ENCODE data around the gene PLVAP. TPM values are rescaled to one million over a fixed set of nuclear protein-coding genes. Genes with fewer than 3 reads are reported as not detected.
A peak's percentile ranks its signal among the peaks of the same experiment; 100 is the strongest.

Gene PLVAP
- total RNA-seq, 2 experiments from 2014 or later = 0.68 TPM; not detected in 1

GRCh38 chr19:17309965-17310461, 67.1 kb downstream of the PLVAP start:
- peak overlapping the region; percentile 99 for H3K27ac Mint-ChIP-seq
- peak overlapping the region; percentile 99 for H3K4me3 Mint-ChIP-seq
- POLR2A ChIA-PET = interaction anchor here (0.8 to 3.8 kb wide), 10 partner anchors 11 to 95 kb away, joined by 3 to 45 read pairs (median 4); partner anchors contain the start of genes ANO8, BST2 and GTPBP3
- H3K9me3 Mint-ChIP-seq = no peaks in the 10 kb centered on the region
- no peaks in the 10 kb centered on the region for H3K36me3 Mint-ChIP-seq
- ATAC-seq (ENCODE audit: low read depth) = no peak
- DNase-seq = no peak
- H3K27me3 Mint-ChIP-seq = no peaks in the 10 kb centered on the region
- H3K4me1 Mint-ChIP-seq = peaks cover 26% of the 10 kb centered on the region

- Mint-ChIP-seq H3K27ac (peak within 1 kb of the TSS; percentile 99), H3K36me3 (no peaks in the 10 kb centered on the region), H3K9me3 (no peaks in the 10 kb centered on the region), H3K27me3 (no peaks in the 10 kb centered on the region), H3K4me1 (peaks cover 30% of the 10 kb centered on the region), H3K4me3 (peak within 1 kb of the TSS; percentile 99)
- ATAC-seq (ENCODE audit: low read depth) (peak; percentile 75), DNase-seq (peak; percentile 92)
- POLR2A ChIA-PET = interaction anchor here (0.6 to 3.8 kb wide), 18 partner anchors 10 to 545 kb away, joined by 3 to 45 read pairs (median 4); partner anchors contain the start of genes ANO8, BST2, FCHO1 and GTPBP3
These were observed 67.8 kb downstream of the PLVAP start, which contains the start of gene DDA1 for GRCh38 chr19:17309198-17309964. DDA1 (plus strand) TSS chr19:17309563; CDS start chr19:17309655, 92 bp downstream.

GRCh38 chr19:17307876-17308377, 69.2 kb downstream of the PLVAP start:
- H3K27me3 Mint-ChIP-seq = no peaks in the 10 kb centered on the region
- no peak overlapping the region for H3K27ac Mint-ChIP-seq
- POLR2A ChIA-PET = interaction anchor here (2.6 to 3.8 kb wide), 3 partner anchors 16 to 26 kb away, joined by 14 to 45 read pairs (median 26); partner anchors contain the start of gene ANO8
- H3K36me3 Mint-ChIP-seq = no peaks in the 10 kb centered on the region
- H3K4me1 Mint-ChIP-seq = peaks cover 36% of the 10 kb centered on the region
- peak overlapping the region; percentile 26 for H3K4me3 Mint-ChIP-seq
- ATAC-seq (ENCODE audit: low read depth) (no peak), DNase-seq (no peak)
- H3K9me3 Mint-ChIP-seq = no peaks in the 10 kb centered on the region

GRCh38 chr19:17306285-17306714, 70.8 kb downstream of the PLVAP start:
- no peak for ATAC-seq (ENCODE audit: low read depth)
- Mint-ChIP-seq H3K9me3 (no peaks in the 10 kb centered on the region), H3K4me1 (peaks cover 39% of the 10 kb centered on the region), H3K36me3 (peaks cover 1% of the 10 kb centered on the region), H3K4me3 (peak overlapping the region; percentile 91), H3K27ac (peak overlapping the region; percentile 89), H3K27me3 (no peaks in the 10 kb centered on the region)
- POLR2A ChIA-PET = interaction anchor here (0.7 to 3.8 kb wide), 4 partner anchors 15 to 91 kb away, joined by 3 to 45 read pairs (median 4); partner anchors contain the start of genes ANO8 and USE1
- DNase-seq = no peak

GRCh38 chr19:17305517-17306284, 71.4 kb downstream of the PLVAP start, which contains the start of gene MRPL34:
MRPL34 (plus strand) TSS chr19:17305872; CDS start chr19:17305893, 21 bp downstream.
- peaks cover 37% of the 10 kb centered on the region for H3K4me1 Mint-ChIP-seq

GRCh38 chr19:17305216-17305516, 72.0 kb downstream of the PLVAP start:
- H3K27me3 Mint-ChIP-seq = no peaks in the 10 kb centered on the region
- H3K4me3 Mint-ChIP-seq = peak overlapping the region; percentile 91
- ATAC-seq (ENCODE audit: low read depth) (no peak), DNase-seq (no peak)
- H3K9me3 Mint-ChIP-seq = no peaks in the 10 kb centered on the region
- peaks cover 33% of the 10 kb centered on the region for H3K4me1 Mint-ChIP-seq
- POLR2A ChIA-PET = interaction anchor here (0.6 to 1.2 kb wide), 9 partner anchors 12 to 515 kb away, joined by 3 to 7 read pairs (median 3); partner anchors contain the start of genes ANO8, BST2 and OCEL1
- peaks cover 1% of the 10 kb centered on the region for H3K36me3 Mint-ChIP-seq
- peak overlapping the region; percentile 89 for H3K27ac Mint-ChIP-seq

More at GRCh38 chr19:17305517-17306284, 71.4 kb downstream of the PLVAP start, which contains the start of gene MRPL34:
- ATAC-seq (ENCODE audit: low read depth) = peak; percentile 74
- no peaks in the 10 kb centered on the region for H3K9me3 Mint-ChIP-seq
- peaks cover 1% of the 10 kb centered on the region for H3K36me3 Mint-ChIP-seq
- no peaks in the 10 kb centered on the region for H3K27me3 Mint-ChIP-seq
- H3K4me3 Mint-ChIP-seq = peak within 1 kb of the TSS; percentile 91
- peak within 1 kb of the TSS; percentile 89 for H3K27ac Mint-ChIP-seq
- POLR2A ChIA-PET = interaction anchor here (0.6 to 3.8 kb wide), 13 partner anchors 13 to 514 kb away, joined by 3 to 45 read pairs (median 3); partner anchors contain the start of genes ANO8, BST2, OCEL1 and USE1
- peak; percentile 92 for DNase-seq

- peak overlapping the region; percentile 89 for H3K27ac Mint-ChIP-seq
- no peaks in the 10 kb centered on the region for H3K27me3 Mint-ChIP-seq
These were observed 72.5 kb downstream of the PLVAP start for GRCh38 chr19:17304386-17305215.

GRCh38 chr19:17303940-17304267, 73.2 kb downstream of the PLVAP start:
- Mint-ChIP-seq H3K9me3 (no peaks in the 10 kb centered on the region), H3K36me3 (peaks cover 2% of the 10 kb centered on the region), H3K4me1 (peaks cover 27% of the 10 kb centered on the region), H3K27ac (no peak overlapping the region), H3K27me3 (no peaks in the 10 kb centered on the region), H3K4me3 (peak overlapping the region; percentile 73)
- no peak for DNase-seq
- POLR2A ChIA-PET = interaction anchor here (0.9 to 1.2 kb wide), 4 partner anchors 10 to 101 kb away, joined by 3 to 4 read pairs (median 4); partner anchors contain the start of genes ANO8 and BST2
- no peak for ATAC-seq (ENCODE audit: low read depth)

More at GRCh38 chr19:17304386-17305215, 72.5 kb downstream of the PLVAP start:
- Mint-ChIP-seq H3K9me3 (no peaks in the 10 kb centered on the region), H3K4me3 (peak overlapping the region; percentile 91), H3K4me1 (peaks cover 30% of the 10 kb centered on the region), H3K36me3 (peaks cover 1% of the 10 kb centered on the region)
- ATAC-seq (ENCODE audit: low read depth) (no peak), DNase-seq (no peak)
- POLR2A ChIA-PET = interaction anchor here (0.6 to 1.2 kb wide), 11 partner anchors 12 to 515 kb away, joined by 3 to 7 read pairs (median 3); partner anchors contain the start of genes ANO8, BST2 and OCEL1

- POLR2A ChIA-PET = interaction anchor here (0.9 to 1.2 kb wide), 4 partner anchors 9 to 102 kb away, joined by 3 to 4 read pairs (median 4); partner anchors contain the start of genes ANO8 and BST2
- peaks cover 4% of the 10 kb centered on the region for H3K36me3 Mint-ChIP-seq
- peak; percentile 70 for ATAC-seq (ENCODE audit: low read depth)
- H3K27ac Mint-ChIP-seq = peak within 1 kb of the TSS; percentile 65
- no peaks in the 10 kb centered on the region for H3K9me3 Mint-ChIP-seq
- H3K4me3 Mint-ChIP-seq = peak within 1 kb of the TSS; percentile 73
- peak; percentile 95 for DNase-seq
- peaks cover 27% of the 10 kb centered on the region for H3K4me1 Mint-ChIP-seq
- no peaks in the 10 kb centered on the region for H3K27me3 Mint-ChIP-seq
These were observed 73.8 kb downstream of the PLVAP start, which contains the start of gene ABHD8 for GRCh38 chr19:17303167-17303939. ABHD8 (minus strand) TSS chr19:17303425; CDS start chr19:17301616, 1,809 bp downstream.

- Mint-ChIP-seq H3K27me3 (no peaks in the 10 kb centered on the region), H3K4me1 (peaks cover 22% of the 10 kb centered on the region), H3K27ac (no peak overlapping the region), H3K9me3 (no peaks in the 10 kb centered on the region), H3K4me3 (peak overlapping the region; percentile 73), H3K36me3 (peaks cover 4% of the 10 kb centered on the region)
- no peak for DNase-seq
- POLR2A ChIA-PET = interaction anchor here (1.2 kb wide), 1 partner anchor 8 kb away, joined by 4 read pairs; no protein-coding TSS in a partner anchor
- ATAC-seq (ENCODE audit: low read depth) = no peak
These were observed 74.6 kb downstream of the PLVAP start for GRCh38 chr19:17302391-17303166.

Data from activated naive CD8-positive, alpha-beta T cell treated with anti-CD3 and anti-CD28 coated beads, Interleukin-2, amount 10 ng/mL, durations not matched to agents 7 days and 5 days (primary cell).